Bladder microvascular endothelial cell (primary cell): ENCODE measurements around the gene IFT43. TPM values are rescaled to one million over a fixed set of nuclear protein-coding genes. Genes with fewer than 3 reads are reported as not detected.

ENCODE experiments used
- total RNA-seq: library from RNA; depleted of rRNA; stranded (reverse); fragments of >200 nt; gene quantifications from 2 replicates; pipeline ENCODE4 v1.2.3, GENCODE V29; 2014

IFT43 gene
- total RNA-seq, result 19.1 and 23.2 TPM in 2 replicates

GRCh38 chr14:75985618-75986438 is at the start of gene IFT43:
Gene IFT43, plus strand, starts transcription at chr14:75985763. Its CDS starts 24 bp downstream, at chr14:75985787.

GRCh38 chr14:75981426-75982265 is 3.9 kb upstream of the IFT43 start, which contains the start of gene TGFB3:
Gene TGFB3, minus strand, starts transcription at chr14:75981995. Its CDS starts 1,102 bp downstream, at chr14:75980893.

Other genes with a start within 250 kb of the IFT43 start
- gene TGFB3, start 3.8 kb upstream of the IFT43 start, total RNA-seq, result 1.3 and 2.5 TPM in 2 replicates
- gene GPATCH2L, start 166.2 kb downstream of the IFT43 start, total RNA-seq, result 25.9 and 74.3 TPM in 2 replicates